Astrocyte of the spinal cord (primary cell): ENCODE measurements around the gene LINC01488.

Experiments
- DNase-seq: peaks from one replicate; pipeline ENCODE4 v3.0.0; 2011; ENCODE audit warnings: low read depth, low spot score
- H3K4me3 ChIP-seq: 2 replicates; pipeline ENCODE4 v1.5.1; 2011; ENCODE audit warnings: low read depth, mild to moderate bottlenecking, low read length, moderate library complexity
- in situ Hi-C: cut with HindIII; loops from 2 replicates; pipeline ENCODE4 v1.10.0; 2017; ENCODE audit warnings: low sequenced_read_pairs
- TF ChIP-seq, protein P1 (sequence below): IDR thresholded peaks from 2 replicates; pipeline ENCODE4 v1.5.1; 2012; ENCODE audit warnings: low read depth, mild to moderate bottlenecking, low read length, inconsistent platforms

Gene LINC01488

DNA sequence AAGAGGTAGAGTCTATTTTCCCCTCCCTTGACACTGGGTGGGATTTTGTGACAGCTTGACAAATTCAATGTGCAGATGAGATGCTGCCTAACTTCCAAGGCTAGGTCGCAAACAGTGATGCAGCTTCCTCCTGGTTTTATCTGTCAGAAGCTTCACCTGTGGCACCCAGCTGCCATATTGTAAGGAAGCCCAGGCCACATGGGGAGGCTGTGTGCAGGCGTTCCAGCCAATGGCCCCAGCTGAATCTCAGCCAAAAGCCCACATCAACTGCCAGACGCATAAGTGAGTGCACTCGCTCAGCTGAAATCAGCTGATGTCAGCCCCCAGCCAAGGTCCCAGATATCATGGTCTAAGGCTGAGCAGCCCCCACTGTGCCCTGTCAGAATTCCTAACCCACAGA is 24.8 kb upstream of the LINC01488 start:
- TF ChIP-seq, protein P1, sequence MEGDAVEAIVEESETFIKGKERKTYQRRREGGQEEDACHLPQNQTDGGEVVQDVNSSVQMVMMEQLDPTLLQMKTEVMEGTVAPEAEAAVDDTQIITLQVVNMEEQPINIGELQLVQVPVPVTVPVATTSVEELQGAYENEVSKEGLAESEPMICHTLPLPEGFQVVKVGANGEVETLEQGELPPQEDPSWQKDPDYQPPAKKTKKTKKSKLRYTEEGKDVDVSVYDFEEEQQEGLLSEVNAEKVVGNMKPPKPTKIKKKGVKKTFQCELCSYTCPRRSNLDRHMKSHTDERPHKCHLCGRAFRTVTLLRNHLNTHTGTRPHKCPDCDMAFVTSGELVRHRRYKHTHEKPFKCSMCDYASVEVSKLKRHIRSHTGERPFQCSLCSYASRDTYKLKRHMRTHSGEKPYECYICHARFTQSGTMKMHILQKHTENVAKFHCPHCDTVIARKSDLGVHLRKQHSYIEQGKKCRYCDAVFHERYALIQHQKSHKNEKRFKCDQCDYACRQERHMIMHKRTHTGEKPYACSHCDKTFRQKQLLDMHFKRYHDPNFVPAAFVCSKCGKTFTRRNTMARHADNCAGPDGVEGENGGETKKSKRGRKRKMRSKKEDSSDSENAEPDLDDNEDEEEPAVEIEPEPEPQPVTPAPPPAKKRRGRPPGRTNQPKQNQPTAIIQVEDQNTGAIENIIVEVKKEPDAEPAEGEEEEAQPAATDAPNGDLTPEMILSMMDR: no peak
- no peak for DNase-seq
- H3K4me3 ChIP-seq: no peak overlapping the region
- in situ Hi-C loops: no loop called here

DNA sequence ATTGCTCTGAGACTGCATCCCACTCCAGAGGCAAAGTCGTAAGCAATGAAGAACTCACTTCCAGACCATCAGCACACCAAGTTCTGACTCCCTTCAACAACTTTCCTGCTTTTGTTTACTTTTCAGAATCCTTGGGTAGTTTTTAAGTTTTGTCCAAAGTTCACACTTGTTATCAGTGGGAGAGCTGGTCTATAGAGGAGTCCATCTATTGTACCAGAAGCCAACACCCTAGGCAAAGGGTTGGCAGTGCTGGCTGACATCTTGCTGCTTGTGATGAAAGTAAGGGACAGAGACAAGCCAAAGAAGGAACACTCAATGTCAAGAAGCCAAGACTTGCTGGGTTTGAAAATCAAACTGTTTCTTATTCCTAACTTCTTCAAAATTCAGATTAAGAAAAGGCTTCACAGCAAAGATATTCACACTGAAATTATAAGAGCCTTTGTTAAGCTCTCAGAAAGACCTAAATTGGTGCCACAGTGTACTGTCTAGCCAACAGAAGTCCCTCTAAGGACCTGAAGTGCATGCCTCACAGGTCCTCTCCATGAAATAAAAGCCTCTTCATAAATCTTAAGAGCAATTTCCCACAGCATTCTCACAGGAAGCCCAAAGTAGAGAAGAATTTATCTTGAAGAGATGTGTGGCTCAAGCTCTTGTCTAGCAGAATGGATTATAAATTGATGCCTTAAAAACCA is 21.5 kb upstream of the LINC01488 start:
- H3K4me3 ChIP-seq: no peak overlapping the region
- no peak for DNase-seq
- TF ChIP-seq, protein P1: no peak
- in situ Hi-C loops: no loop called here

DNA sequence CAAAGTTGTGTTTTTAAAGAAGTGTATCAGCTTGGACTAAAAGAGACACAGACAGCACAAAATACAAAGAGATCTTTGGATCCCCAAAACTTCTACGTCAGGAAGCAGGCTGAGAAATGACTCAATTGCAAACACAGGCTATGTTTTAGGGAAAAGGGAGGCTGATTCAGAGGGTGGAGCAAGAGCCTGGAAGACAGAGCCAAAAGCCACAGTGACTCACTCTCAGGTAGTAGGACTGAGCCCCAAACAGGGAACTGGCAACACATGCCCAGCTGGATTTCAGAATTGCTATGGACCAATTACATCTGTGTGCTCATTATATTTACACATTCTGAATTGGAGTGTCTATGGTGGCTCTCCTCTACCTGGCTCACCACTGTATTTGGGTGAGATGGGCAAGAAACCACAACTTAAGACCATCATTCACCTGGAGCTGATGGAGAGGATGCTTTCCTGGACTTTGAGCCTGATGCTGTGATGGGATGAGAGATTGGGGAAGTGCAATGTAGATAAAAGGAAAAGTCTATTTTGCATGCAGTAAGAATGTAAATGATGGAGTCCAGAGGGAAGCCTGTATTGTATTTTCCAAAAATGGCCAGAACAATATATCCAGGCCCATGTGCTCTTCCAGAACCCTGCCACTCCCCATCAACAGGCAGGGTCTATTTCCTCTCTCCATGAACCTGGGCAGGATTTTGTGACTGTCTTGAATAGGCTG is 20.8 kb upstream of the LINC01488 start:
- TF ChIP-seq, protein P1: no peak
- DNase-seq: peak; percentile 85
- no peak overlapping the region for H3K4me3 ChIP-seq
- in situ Hi-C loops: no loop called here

DNA sequence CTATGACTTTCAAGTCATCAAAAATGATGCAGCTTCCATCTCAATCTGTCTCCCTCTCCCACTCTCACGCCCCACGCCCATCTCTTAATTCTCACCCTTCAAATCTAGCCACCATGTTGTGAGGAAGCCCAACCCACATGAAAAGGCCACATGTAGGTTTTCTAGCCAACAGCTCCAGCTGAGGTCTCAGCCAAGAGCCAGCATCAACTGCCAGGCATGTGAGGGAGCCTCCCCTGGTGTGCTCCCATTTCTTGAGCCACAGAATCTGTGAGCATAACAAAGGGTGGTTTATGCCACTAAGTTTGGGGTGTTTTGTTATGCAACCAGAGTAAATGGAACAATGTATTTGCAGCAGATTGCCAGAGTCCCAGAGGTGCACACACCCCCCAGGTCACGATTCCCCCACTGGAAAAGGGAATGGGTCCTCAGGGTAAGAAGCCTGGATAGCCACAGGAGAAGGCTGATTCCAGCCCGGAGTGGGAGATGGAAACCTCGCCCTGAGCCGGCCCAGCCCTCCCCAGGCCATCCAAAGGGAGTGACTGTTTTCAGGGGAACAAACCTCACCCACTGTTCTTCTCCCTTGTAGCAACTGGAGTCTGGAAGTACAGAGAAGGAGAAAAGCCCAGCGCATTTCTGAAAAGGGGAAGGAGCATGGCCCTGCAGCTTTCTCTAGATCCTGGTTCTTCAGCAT is 20.0 kb upstream of the LINC01488 start:
- in situ Hi-C loops: no loop called here
- no peak overlapping the region for H3K4me3 ChIP-seq
- DNase-seq: no peak
- TF ChIP-seq, protein P1: no peak

DNA sequence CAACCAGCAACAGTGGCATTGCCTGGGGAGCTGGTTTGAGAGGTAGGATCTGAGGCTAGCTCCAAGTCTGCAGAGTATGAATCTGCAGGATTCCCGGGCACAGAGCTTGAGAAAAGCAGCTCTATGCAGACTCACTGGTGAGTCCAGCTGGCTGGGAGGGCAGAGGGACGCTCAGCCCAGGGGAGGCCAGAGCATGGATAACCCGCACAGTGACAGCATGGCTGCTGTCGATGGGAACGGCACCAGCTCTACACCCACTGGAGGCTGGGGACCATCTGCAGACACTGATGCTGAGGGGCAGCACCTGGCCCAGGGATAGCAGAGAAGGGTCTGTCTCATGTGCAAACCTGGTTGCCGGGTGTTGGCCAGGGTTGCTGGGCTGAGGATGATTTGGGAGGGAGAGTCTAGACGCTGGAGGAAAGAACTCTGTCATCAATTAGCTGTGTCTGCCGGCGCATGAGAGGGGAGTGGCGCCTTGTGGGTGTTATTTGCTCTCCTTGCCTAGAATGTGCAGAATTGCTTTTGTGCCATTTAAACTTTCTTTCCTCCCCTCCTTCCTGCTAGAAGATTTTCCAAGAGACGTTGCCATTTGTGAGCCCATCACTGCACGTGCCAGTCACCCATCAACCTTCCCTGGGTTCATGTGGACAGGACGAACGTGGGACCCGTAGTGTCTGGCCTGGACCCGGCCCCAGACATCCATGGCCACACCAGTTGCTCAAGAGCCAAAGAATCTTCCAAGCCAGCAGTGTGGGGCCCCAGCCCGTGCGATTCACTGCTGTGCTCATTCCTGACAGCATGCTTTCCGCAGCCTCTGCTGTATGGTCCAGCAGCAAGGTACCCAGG is 19.1 kb upstream of the LINC01488 start:
- in situ Hi-C loops: no loop called here
- TF ChIP-seq, protein P1: no peak
- DNase-seq: no peak
- H3K4me3 ChIP-seq: no peak overlapping the region
